NOMO-1 treated with dmso at 0.1 percent for 144 hours (cell line): Measurements from ENCODE around the gene C14orf180.

Experiments
- DNase-seq: peaks from one replicate; lab custom pipeline; 2025; ENCODE audit not compliant: unreplicated experiment; lab: John Stamatoyannopoulos, UW

The C14orf180 gene

DNA sequence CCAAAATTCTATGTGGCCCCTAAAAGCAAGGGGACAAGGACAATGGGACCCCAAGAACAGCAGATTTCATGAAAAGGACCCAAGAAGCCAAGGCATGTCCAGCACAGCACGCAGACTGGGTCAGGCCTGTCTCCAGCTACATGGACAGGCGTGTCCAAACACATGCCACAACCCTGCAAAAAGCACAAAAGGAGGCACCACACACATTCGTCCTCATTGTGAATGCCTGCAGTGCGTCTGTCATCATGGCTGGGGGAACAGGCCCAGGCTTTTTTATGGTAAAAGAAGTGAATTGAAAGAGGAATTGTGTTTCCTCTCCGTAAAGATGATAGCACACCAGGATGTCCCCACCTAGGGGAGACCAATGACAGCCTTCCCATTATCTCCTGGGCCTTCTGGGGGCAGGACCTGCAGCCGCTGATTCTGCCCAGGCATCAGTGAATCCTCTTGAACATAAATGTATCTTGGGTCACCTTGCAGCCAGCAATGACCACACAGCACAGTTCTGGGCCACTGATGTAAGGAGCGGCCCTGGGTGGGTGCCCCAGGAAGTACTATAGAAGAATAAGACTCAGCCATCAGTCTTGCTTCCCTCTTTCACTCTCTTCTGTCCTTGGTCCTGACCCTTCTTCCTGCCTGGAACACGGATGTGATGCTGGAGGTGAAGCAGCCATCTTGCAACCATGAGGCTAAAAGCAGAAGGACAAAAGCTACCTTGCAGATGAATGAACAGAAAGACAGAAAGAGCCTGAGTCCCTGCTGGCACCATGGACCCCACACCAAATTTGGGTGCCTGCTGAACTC, 29.8 kb upstream of the C14orf180 start:
- no peak for DNase-seq

DNA sequence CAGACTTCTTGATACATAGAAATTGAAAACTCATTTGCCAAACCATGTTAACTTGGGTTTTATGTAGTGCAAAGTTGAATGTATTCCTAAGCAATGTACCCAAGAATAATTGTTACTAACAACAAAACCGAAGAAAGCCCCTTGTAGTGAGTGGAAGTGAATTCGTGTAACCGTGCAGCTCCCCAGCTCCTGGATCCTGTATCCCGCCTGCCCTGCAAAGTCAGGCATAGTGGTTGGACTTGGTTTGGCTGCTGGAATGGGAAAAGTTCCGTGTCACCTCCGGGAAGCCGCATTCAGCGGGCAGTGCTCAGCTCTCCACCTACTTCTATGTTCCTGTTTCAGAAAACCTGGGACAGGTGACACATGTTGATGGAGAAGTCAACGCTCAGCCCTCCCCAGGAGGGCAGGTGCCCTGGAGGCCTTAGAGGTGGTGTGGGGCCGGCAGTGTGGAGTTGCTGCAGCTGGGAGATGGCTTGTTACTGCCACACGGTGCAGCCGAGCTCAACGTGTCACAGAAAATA, 29.2 kb upstream of the C14orf180 start:
- no peak for DNase-seq

DNA sequence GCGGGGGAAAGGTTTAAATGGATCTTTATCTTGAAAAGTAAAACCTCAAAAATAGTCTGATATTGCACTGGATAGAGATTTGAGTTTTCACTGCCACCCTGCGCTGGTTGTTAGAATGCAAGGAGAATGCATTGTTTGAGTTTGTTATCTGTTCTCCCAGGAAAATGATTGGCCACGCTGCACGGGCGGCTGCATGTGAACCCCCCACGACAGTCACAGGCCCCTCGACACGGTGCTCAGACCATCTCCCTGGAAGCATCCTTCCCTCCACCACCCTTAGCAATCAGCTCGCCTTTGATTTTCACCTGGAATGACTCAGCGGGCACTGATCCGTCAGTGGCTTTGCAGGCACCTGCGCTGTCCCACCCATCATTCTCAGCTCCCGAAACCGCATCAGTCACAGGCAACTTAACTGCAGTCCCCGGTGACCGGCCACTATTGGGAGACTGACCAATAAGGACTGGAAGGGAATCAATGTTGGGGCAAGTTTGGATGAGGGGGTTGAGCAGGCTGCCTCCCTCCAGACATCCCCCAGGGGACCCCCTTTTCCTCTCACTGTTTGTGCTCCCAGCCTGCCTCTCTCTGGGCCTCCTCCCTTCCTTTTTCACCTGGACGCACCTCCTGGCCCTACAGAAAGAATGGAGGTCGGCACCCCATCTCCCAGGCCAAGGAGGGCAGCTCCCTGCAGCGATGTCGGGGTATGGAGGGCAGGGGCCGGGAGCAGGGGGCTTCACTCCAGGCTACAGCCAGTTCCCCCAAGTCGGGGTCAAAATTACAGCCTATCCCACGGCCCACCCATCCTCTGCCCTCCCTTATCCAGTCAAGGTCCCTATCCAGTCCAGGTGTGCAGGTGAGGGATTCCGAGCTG, 28.5 kb upstream of the C14orf180 start:
- DNase-seq, result no peak

DNA sequence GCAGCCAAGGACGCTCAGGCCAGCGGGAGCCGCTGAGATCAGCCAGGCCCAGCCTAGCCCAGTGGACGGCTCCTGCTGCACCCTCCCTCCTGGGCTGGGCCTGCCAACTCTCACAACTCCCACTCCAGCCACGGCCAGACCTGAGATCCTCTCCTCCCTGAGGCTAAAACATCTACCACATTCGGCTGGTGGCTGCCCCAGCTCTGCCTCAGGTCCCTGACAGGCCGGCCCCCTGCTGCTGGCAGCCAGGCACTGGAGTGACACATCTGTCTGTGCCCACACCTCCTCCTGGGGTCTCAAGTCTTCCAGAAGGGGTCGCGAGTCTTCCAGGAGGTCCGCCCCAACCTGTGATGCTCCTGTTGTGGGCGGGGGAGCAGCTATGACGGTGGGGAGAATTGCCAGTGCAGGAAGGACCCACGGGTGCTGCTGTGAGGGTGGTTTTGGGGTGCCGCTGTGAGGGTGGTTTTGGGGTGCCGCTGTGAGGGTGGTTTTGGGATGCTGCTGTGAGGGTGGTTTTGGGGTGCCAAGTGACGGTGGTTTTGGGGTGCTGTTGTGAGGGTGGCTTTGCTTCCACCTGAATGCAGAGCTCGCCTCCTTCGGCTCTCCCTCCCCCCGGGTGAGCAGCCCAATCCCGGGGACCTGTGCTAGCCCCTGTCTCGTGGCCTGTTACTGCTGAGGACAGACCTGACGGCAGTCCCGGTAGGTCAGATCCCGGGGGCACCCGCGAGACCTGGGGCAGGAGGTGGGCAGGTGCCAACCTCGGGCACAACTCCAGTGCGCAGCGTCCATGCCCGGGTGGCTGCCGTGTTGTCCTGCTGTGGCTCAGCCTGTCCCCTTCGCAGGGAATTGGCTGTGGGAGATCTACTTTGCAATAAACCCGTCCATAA, 27.5 kb upstream of the C14orf180 start:
- no peak for DNase-seq

DNA sequence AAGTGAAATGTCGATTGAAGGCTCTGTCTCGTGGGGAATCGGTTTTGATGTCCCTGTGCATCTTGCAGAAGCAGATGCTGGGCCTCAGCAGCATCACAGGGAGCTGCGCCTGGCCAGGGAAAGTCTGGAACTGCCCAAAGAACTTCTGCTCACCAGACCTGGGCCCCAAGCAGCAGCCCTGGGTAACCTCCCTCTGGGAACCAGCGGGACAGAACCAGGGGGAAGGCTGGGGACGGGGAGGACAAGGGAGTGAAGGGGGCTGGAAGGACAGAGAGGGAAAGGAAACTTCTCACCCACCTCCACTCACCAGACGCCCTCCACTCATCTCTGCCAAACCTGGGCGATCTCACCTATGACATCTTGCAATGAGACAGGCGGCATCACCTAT, 26.8 kb upstream of the C14orf180 start:
- no peak for DNase-seq

DNA sequence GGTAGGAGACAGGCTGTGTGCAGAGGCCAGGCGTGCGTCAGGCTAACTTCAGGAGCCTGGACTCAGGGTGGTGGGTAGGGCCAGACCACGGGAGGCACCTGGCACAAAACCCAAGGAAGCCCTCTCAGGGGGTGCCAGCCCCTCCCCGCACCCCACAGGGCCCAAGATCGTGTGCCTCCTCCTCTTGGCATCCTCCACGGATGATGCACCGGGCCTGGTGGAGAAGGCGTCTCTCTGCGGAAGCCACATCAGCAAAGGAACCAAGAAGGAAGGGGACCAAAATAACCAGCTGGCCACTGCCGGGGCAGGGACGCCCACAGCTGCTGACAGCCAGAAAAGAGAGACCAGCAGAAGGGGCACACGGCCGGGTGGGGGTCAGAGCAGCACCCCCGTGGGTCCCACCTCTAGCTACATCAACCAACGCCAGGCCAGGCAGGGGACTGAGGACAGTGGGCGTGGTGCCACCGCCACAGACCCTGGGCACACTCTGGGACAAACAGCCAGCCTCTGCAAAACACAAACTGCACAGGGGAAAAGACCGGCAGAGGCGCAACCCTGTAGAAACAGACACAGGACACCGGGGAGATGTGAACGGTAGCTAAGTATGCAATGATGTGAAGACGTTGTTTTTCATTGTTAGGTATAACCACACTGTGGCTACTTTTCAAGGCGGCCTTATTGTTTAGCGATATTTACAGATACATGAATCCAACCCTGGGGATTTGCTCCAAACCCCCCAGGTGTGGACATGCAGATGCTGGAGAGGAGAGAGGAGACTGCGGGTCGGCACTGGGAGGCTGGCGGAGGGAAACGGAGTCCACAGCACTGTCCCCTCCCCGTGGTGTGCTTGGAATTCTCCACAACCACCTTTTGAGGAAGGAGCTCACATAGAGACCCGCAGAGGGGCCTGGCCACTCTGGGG, 26.1 kb upstream of the C14orf180 start:
- no peak for DNase-seq

DNA sequence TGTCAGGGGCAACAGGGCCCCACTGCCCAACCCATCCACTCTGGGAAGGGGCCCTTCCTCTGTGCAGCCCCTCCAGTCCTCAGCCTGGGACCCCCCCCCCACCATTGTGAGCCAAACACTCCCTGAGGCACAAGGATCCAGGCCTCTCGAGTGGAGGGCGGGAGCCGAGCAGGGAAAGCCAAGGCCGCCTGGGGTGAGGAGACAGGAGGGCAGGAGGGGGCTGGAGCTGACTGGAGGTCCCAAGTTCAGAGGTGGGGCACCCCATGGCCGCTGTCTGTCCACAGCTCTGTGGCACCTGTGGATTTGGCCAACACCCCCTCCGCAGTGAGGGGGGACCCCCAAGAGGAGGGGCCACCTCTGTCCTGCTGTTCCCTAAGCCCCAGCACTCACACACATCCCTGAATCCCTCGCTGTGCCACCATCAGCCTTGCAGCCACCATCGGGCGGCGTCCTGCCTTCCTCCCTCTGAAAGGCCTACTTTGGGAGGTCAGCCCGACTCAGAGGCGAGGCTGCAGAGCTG, 25.4 kb upstream of the C14orf180 start:
- no peak for DNase-seq

DNA sequence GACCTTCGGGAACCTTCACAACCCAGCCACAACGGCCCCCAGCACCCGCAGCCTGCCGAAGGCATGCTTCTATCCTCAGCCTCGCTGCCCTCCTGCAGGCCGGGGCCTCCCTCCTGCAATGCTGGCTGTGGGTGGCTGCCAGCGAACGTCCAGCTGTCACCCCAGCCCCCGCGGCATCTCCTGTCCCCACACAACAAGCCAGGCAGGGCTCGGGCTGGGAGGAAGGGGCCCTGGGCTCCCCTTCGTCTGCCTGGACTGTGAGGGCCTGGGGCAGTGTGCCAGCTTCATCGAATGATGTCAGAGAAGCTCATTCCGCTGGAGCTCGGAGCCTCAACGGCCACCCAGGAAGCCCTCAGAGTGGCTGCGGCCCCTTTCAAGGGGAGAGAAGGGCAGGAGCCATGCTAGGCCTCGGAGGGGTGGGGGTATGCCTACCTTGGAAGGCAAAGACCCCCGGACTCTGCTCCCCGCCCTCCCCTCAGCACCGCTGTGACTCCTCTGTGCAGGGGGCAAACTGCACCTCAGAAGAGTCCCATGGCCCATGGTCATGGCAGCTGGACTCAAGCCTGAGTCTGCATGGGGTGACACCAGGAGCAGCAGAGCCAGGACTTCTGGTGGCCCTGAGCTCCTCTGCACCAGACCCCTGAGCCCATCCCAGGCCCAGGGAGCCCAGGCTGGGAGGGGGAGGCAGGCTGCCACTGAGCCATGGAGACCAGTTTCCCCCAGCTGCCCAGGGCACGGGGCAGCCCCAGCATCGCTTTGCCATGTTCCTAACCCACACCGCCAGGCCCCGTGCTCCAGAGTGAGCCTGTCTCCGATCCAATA, 24.7 kb upstream of the C14orf180 start:
- no peak for DNase-seq

DNA sequence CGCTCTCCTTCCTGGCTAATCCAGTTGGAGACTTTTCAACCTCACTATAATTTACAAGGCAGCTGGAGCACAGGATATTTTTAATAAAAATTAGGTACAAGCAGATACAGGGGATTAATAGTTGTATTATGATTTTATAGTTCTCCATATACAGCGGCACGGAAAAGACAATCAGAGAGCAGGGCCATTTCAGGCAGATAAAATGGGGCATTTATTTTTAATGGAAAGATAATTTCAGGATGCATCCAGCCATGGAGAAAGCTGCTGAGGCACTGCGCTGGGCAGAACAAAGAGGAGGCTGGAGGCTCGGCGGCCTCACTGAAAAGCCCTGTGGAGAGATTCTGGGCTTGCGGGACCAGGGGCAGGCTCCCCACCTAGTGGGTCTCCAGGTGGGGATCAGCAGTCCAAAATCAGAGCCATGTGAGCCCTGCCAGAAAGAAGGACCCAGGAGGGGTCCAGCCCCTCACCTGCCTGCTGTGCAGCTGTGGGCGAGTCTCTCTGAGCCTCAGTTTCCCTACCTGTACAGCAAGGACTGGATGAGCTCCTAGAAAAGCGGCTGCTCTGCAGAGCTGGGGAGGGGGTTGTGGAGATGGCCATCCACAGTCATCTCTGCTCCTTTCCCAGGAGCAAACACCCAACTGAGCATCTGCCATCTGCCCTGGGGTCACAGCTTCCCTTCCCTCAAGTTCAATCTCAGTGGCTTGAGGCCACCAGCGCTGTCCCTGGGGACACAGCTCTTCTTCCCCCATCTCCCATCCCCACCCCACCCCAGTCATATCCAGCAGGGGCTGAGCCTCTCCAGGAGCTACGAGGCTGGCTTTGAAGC, 23.9 kb upstream of the C14orf180 start:
- DNase-seq, result no peak

DNA sequence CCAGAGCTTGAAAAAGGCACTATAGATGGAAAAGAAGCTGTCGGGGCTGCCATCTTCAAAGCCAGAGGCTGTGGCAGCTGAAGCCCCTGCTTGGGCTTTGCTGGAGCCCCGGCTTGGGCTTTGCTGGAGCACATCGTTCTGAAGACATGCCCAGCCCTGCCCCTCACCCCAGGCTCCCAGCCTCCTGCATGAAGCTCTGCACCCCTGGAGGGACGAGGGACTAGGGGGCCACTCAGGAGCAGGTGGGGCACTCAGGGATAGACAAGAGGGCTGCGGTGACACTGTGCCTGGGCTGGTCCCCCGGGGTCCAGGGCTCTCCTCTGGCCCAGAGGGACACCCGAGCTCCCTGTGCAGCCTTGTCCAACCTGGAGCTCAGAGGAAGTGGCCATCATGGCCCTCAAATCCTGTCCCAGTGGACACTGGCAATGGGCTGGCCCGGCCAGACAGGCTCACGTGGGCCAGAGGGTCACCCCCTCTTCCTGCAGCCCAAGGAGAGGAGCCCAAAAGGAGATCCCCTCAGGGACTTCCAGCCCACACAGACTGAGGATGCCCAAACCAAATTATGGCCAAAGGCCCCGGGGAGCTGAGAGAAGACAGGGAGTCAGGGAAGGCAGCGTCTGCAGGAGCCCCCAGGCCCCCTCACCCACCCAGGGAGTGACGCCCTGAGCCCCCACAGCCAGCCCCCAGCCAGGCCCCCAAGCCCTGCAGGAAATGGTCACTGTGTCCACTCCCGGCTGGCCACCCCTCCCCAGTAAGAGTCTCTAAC, 23.1 kb upstream of the C14orf180 start:
- no peak for DNase-seq

DNA sequence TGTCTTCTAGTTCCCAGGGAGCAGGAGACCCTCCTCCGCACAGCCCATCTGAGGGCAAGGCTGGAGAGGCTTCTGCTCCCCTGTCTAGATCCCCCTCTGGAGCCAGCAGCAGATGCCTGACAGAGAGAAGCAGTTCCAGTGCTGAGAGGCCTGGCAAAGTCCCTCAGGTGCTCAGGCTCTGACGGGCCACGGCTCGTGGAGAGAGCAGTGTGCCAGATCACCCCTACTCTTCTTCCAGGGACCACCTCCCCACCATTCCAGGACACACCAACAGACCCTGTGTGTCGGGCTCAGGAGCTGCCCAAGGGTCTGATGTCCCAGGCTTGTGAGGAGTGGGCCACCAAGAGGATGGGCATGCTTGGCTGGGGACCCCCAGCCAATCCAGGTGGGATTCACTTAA, 22.5 kb upstream of the C14orf180 start:
- no peak for DNase-seq

DNA sequence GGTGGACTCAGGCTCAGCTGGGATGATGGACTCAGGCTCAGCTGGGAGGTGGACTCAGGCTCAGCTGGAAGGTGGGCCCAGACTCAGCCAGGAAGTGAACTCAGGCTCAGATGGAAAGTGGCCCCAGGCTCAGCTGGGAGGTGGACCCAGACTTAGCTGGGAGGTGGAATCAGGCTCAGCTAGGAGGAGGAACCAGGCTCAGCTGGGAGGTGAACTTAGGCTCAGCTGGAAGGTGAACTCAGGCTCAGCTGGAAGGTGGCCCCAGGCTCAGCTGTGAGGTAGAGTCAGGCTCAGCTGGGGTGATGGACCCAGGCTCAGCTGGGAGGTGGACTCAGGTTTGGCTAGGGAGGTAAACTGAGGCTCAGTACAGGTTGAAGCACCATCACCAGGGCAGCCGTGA, 21.8 kb upstream of the C14orf180 start:
- no peak for DNase-seq

DNA sequence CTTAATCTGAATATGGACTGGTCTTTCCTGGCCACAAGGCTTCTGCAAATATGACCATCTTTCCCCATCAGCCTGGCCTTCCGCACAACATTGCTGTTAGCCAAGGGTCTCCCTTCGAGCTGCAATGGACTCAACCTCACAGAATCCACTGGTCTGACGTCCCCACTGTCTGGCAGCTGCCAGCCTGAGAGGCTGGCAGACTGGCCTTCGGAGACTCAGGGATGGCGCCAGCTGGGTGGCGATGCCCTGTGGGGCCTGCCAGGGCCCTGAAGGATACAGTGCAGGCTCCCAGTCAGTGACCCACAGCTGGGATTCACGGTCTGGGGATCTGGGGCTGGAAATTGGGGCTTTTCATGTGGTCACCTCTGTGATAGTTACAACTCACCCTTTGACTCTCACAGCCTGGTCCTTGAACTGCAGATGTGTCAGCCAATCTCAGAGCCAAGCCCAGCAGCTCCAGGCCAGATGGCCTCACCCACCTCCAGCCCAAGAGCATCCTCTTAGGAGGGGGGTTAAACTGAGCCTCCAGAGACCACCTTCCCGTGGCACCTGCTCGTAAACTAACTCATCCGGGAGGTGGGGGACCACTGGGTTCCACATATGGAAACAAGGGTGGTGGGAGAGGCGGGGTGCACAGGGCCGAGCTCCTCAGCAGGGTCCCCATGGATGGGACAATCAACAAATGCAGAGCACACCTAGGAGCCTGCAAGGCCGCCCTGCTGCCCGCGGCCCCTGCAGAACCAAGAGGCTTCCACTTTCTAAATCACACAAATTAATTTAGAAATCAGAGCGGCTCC, 21.1 kb upstream of the C14orf180 start:
- DNase-seq, result no peak

DNA sequence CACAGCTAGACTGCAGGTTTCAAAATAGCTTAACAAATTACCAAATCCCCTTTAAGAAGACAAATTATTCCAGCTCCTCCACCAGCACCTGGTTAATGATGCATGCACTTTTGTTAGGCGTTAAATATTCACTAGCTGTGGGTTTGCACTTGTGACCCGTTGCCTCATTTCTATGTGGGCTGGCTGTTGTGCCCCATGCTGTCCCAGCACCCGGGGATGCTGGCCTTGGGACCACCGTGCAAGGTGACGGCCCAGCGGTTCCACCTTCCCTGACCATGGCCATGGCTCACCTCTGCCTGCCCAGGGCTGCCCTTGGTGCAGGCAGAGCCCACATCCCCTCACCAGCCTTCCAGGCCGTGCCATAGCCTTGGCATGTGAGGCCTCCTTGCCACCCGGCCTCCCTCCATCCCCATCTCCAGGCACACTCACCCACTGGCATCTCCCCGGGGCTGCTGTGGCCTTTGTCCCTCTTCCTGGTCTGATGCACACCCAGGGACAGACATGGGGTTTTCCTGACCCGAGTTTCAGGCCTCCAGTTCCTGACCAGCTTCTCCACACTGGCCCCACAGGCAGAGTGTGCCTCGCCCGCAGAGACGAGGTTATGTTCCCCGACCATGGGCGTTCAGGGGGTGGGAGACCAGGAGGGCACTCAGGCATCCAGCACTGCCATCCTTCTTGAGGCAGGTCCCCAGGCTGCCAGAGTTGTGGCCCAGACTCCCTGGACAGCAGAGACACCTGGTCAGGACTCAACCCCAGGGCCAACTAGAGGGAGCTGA, 20.3 kb upstream of the C14orf180 start:
- no peak for DNase-seq

DNA sequence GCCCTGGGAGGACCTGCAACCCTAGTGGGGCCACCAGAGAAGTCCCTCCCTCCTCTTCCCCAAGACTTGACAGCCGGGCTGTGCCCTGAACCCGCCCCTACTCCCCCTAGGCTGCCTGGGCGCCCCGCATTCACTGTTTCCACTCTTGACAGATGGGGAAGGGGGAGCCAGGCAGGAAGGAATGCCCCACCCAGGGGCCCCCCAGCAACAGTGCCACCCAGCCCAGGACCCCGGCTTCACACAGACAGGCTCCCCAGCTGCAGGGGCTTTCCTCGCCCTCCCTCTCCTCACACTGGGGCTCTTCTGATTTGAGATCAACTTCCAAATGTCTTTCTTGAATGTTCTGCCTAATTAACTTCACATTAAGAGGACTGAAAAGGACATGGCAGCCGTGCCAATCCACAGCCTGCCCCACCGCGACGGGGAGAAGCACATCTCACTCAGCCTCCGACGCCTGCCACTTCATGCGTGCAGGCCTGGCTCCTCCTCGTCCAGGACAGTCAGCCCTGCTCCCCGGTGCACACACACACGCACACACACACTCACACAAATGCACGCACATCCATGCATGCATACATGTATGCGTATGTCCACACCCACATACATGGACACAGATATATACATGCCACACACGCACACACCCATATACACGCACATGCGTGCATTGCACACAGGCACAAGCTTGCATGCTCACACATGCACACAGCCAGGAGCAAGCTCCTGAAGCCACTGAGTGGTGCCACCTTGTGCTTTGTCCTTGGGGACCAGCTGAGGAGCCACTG, 19.6 kb upstream of the C14orf180 start:
- no peak for DNase-seq
